ENCODE measurements around the gene IGFLR1.

Gene IGFLR1

GRCh38 chr19:35753634-35754369, 11.6 kb upstream of the IGFLR1 start:
- no peak for TF ChIP-seq TEAD4 (IDR thresholded peaks at IDR 0.05)
- no peak for TF ChIP-seq CEBPB (IDR thresholded peaks at IDR 0.05)
- no peak for TF ChIP-seq YY1 (IDR thresholded peaks at IDR 0.05; ENCODE audit: low read depth)
- no peak for TF ChIP-seq NFIC (IDR thresholded peaks at IDR 0.05)
- TF ChIP-seq EGR1 (IDR thresholded peaks at IDR 0.05), result no peak

- no peak for TF ChIP-seq NFIC (IDR thresholded peaks at IDR 0.05)
- no peak for TF ChIP-seq MAX (IDR thresholded peaks at IDR 0.05)
- no peak for TF ChIP-seq EP300 (IDR thresholded peaks at IDR 0.05; ENCODE audit: borderline replicate concordance)
- no peak for TF ChIP-seq YY1 (IDR thresholded peaks at IDR 0.05; ENCODE audit: low read depth)
- no peak for TF ChIP-seq TCF12 (IDR thresholded peaks at IDR 0.05; ENCODE audit: low read depth)
- TF ChIP-seq REST (IDR thresholded peaks at IDR 0.05; ENCODE audit: low read depth), result no peak
- no peak for TF ChIP-seq FOXM1 (IDR thresholded peaks at IDR 0.05; ENCODE audit: borderline replicate concordance, low read depth)
- no peak for TF ChIP-seq USF1 (IDR thresholded peaks at IDR 0.05)
- TF ChIP-seq CREB1 (IDR thresholded peaks at IDR 0.05; ENCODE audit: low read depth), result no peak
- no peak for TF ChIP-seq TAF1 (IDR thresholded peaks at IDR 0.05; ENCODE audit: low read depth)
- no peak for TF ChIP-seq CEBPB (IDR thresholded peaks at IDR 0.05)
- no peak for TF ChIP-seq EGR1 (IDR thresholded peaks at IDR 0.05)
- no peak for TF ChIP-seq RAD21 (IDR thresholded peaks at IDR 0.05; ENCODE audit: low read depth)
- TF ChIP-seq TEAD4 (IDR thresholded peaks at IDR 0.05), result no peak
- TF ChIP-seq ZBTB7A (IDR thresholded peaks at IDR 0.05; ENCODE audit: low read depth), result no peak
Measured at GRCh38 chr19:35752746-35753350, 10.6 kb upstream of the IGFLR1 start.

- TF ChIP-seq MAX (IDR thresholded peaks at IDR 0.05) (no peak), REST (IDR thresholded peaks at IDR 0.05; ENCODE audit: low read depth) (no peak), ZBTB7A (IDR thresholded peaks at IDR 0.05; ENCODE audit: low read depth) (no peak), FOXM1 (IDR thresholded peaks at IDR 0.05; ENCODE audit: borderline replicate concordance, low read depth) (no peak), TEAD4 (IDR thresholded peaks at IDR 0.05) (no peak), CREB1 (IDR thresholded peaks at IDR 0.05; ENCODE audit: low read depth) (no peak), YY1 (IDR thresholded peaks at IDR 0.05; ENCODE audit: low read depth) (no peak), CEBPB (IDR thresholded peaks at IDR 0.05) (no peak), USF1 (IDR thresholded peaks at IDR 0.05) (no peak), EP300 (IDR thresholded peaks at IDR 0.05; ENCODE audit: borderline replicate concordance) (no peak), NFIC (IDR thresholded peaks at IDR 0.05) (no peak), EGR1 (IDR thresholded peaks at IDR 0.05) (no peak), RAD21 (IDR thresholded peaks at IDR 0.05; ENCODE audit: low read depth) (no peak), TAF1 (IDR thresholded peaks at IDR 0.05; ENCODE audit: low read depth) (no peak)
Measured at GRCh38 chr19:35751839-35752745, 9.8 kb upstream of the IGFLR1 start.

- TF ChIP-seq EP300 (IDR thresholded peaks at IDR 0.05; ENCODE audit: borderline replicate concordance) (no peak), YY1 (IDR thresholded peaks at IDR 0.05; ENCODE audit: low read depth) (no peak), USF1 (IDR thresholded peaks at IDR 0.05) (no peak), TAF1 (IDR thresholded peaks at IDR 0.05; ENCODE audit: low read depth) (no peak), REST (IDR thresholded peaks at IDR 0.05; ENCODE audit: low read depth) (no peak), CEBPB (IDR thresholded peaks at IDR 0.05) (no peak), NFIC (IDR thresholded peaks at IDR 0.05) (no peak), TEAD4 (IDR thresholded peaks at IDR 0.05) (no peak), RAD21 (IDR thresholded peaks at IDR 0.05; ENCODE audit: low read depth) (no peak), TCF12 (IDR thresholded peaks at IDR 0.05; ENCODE audit: low read depth) (no peak), ZBTB7A (IDR thresholded peaks at IDR 0.05; ENCODE audit: low read depth) (no peak), CREB1 (IDR thresholded peaks at IDR 0.05; ENCODE audit: low read depth) (no peak), FOXM1 (IDR thresholded peaks at IDR 0.05; ENCODE audit: borderline replicate concordance, low read depth) (no peak), MAX (IDR thresholded peaks at IDR 0.05) (no peak), EGR1 (IDR thresholded peaks at IDR 0.05) (no peak)
Measured at GRCh38 chr19:35750167-35750566, 7.9 kb upstream of the IGFLR1 start.
